ENCODE measurements around the gene TCF21. TPM values are rescaled to one million over a fixed set of nuclear protein-coding genes. Genes with fewer than 3 reads are reported as not detected.
A peak's percentile ranks its signal among the peaks of the same experiment; 100 is the strongest.

Gene TCF21
- total RNA-seq, 1 experiment from 2014 or later = not detected

DNA sequence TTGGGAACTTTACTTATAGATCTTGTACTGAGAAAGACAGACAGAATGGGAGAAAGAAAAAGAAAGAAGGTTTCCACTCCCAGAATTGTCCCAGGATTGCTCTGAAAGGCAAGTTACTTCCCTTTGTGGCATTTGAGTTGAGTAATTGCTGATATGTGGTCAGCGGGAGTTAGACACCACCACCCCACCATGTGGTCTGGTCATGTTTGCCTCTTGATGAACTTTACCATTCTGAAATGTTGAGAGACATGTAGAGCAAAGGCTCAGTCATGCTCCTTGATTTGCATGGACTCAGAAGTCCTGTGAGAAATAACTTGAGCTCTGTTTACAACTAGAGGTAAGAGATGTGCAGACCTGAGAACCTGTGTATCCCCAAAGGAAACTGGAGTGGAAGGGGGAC lies 17.1 kb downstream of the TCF21 start:
- no peak for TF ChIP-seq EZH2 (IDR thresholded peaks at IDR 0.05; ENCODE audit: borderline replicate concordance, low read depth, low read length, poor library complexity, severe bottlenecking)
- no peak for TF ChIP-seq CTCF (conservative IDR thresholded peaks at IDR 0.05; ENCODE audit: low read depth, low read length)
- Histone ChIP-seq H3K27ac (ENCODE audit: low read depth, low read length, poor library complexity, severe bottlenecking) (no peak overlapping the region), H3K27me3 (replicated peaks; ENCODE audit: insufficient read depth, low read depth, low read length, poor library complexity) (peaks cover 96% of the 10 kb centered on the region), H3K4me3 (ENCODE audit: low read depth, low read length, poor library complexity, severe bottlenecking) (no peak overlapping the region), H3K4me1 (ENCODE audit: insufficient read depth, low read length, poor library complexity, severe bottlenecking) (no peaks in the 10 kb centered on the region), H3K36me3 (ENCODE audit: insufficient read depth, low read length, poor library complexity, severe bottlenecking) (no peaks in the 10 kb centered on the region), H3K9me3 (ENCODE audit: low read depth, low read length, poor library complexity, severe bottlenecking) (no peaks in the 10 kb centered on the region)
- intact Hi-C loops (cut with micrococcal nuclease; ENCODE audit: unreplicated experiment) = no loop called here
- POLR2A ChIA-PET (ENCODE audit: low non-redundant PET) = no interaction called here
- BruUV-seq (replicated peaks) = no TSS peak
- DNase-seq (ENCODE audit: low spot score) = no peak
- CTCF ChIA-PET = no interaction called here

GRCh38 chr6:133916650-133917151 lies 27.8 kb downstream of the TCF21 start:
- TF ChIP-seq EZH2 (IDR thresholded peaks at IDR 0.05; ENCODE audit: borderline replicate concordance, low read depth, low read length, poor library complexity, severe bottlenecking) = no peak
- TF ChIP-seq CTCF (conservative IDR thresholded peaks at IDR 0.05; ENCODE audit: low read depth, low read length) = peak; percentile 96
- H3K4me1 ChIP-seq (ENCODE audit: insufficient read depth, low read length, poor library complexity, severe bottlenecking) = peaks cover 4% of the 10 kb centered on the region
- POLR2A ChIA-PET (ENCODE audit: low non-redundant PET) = no interaction called here
- BruUV-seq (replicated peaks) = no TSS peak
- peaks cover 5% of the 10 kb centered on the region for H3K9me3 ChIP-seq (ENCODE audit: low read depth, low read length, poor library complexity, severe bottlenecking)
- CTCF ChIA-PET = interaction anchor here (0.6 to 2.4 kb wide), 7 partner anchors 9 to 349 kb away, joined by 3 to 32 read pairs (median 6); no protein-coding TSS in a partner anchor
- H3K27me3 ChIP-seq (replicated peaks; ENCODE audit: insufficient read depth, low read depth, low read length, poor library complexity) = peaks cover 45% of the 10 kb centered on the region
- intact Hi-C loops (cut with micrococcal nuclease; ENCODE audit: unreplicated experiment) = loop anchor here (1.0 to 10.0 kb wide), 3 partner anchors 79 to 962 kb away; no protein-coding TSS in a partner anchor
- H3K36me3 ChIP-seq (ENCODE audit: insufficient read depth, low read length, poor library complexity, severe bottlenecking) = no peaks in the 10 kb centered on the region
- peak; percentile 91 for DNase-seq (ENCODE audit: low spot score)
- H3K27ac ChIP-seq (ENCODE audit: low read depth, low read length, poor library complexity, severe bottlenecking) = no peak overlapping the region
- H3K4me3 ChIP-seq (ENCODE audit: low read depth, low read length, poor library complexity, severe bottlenecking) = no peak overlapping the region

GRCh38 chr6:133917781-133918180 lies 28.9 kb downstream of the TCF21 start:
- H3K9me3 ChIP-seq (ENCODE audit: low read depth, low read length, poor library complexity, severe bottlenecking) = peaks cover 5% of the 10 kb centered on the region
- no peak overlapping the region for H3K27ac ChIP-seq (ENCODE audit: low read depth, low read length, poor library complexity, severe bottlenecking)
- no peak for TF ChIP-seq EZH2 (IDR thresholded peaks at IDR 0.05; ENCODE audit: borderline replicate concordance, low read depth, low read length, poor library complexity, severe bottlenecking)
- no peak for TF ChIP-seq CTCF (conservative IDR thresholded peaks at IDR 0.05; ENCODE audit: low read depth, low read length)
- no peak overlapping the region for H3K4me3 ChIP-seq (ENCODE audit: low read depth, low read length, poor library complexity, severe bottlenecking)
- POLR2A ChIA-PET (ENCODE audit: low non-redundant PET) = no interaction called here
- intact Hi-C loops (cut with micrococcal nuclease; ENCODE audit: unreplicated experiment) = loop anchor here (5.0 to 10.0 kb wide), 2 partner anchors 80 to 963 kb away; no protein-coding TSS in a partner anchor
- H3K27me3 ChIP-seq (replicated peaks; ENCODE audit: insufficient read depth, low read depth, low read length, poor library complexity) = peaks cover 34% of the 10 kb centered on the region
- peaks cover 4% of the 10 kb centered on the region for H3K4me1 ChIP-seq (ENCODE audit: insufficient read depth, low read length, poor library complexity, severe bottlenecking)
- no peaks in the 10 kb centered on the region for H3K36me3 ChIP-seq (ENCODE audit: insufficient read depth, low read length, poor library complexity, severe bottlenecking)
- DNase-seq (ENCODE audit: low spot score) = no peak
- no TSS peak for BruUV-seq (replicated peaks)
- CTCF ChIA-PET = no interaction called here

Data from A673 (cell line).